ENCODE measurements around the gene HAAO.

The HAAO gene

DNA sequence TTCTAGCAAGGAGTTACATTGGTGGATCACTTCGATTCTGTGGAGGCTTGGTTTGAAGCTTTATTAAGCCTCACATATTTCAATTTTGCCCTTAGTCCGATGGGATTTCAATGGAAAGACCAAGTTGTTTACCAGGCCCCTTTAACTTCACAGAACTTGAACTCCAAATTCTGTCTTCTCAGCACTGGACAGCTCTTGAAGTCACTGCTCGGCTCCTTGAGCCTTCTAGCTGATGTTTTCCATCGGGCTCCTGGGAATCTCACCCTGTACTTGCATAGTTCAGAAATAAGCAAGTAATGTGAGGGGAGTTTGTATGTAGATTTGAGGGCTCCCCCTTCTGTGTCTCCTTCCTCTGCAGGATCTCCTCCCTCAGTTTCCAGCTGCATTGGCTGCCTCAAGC, 43.5 kb downstream of the HAAO start:
- DNase-seq (ENCODE audit: insufficient read length, low spot score) (no peak), FAIRE-seq (no peak)
- TF ChIP-seq, protein P1, sequence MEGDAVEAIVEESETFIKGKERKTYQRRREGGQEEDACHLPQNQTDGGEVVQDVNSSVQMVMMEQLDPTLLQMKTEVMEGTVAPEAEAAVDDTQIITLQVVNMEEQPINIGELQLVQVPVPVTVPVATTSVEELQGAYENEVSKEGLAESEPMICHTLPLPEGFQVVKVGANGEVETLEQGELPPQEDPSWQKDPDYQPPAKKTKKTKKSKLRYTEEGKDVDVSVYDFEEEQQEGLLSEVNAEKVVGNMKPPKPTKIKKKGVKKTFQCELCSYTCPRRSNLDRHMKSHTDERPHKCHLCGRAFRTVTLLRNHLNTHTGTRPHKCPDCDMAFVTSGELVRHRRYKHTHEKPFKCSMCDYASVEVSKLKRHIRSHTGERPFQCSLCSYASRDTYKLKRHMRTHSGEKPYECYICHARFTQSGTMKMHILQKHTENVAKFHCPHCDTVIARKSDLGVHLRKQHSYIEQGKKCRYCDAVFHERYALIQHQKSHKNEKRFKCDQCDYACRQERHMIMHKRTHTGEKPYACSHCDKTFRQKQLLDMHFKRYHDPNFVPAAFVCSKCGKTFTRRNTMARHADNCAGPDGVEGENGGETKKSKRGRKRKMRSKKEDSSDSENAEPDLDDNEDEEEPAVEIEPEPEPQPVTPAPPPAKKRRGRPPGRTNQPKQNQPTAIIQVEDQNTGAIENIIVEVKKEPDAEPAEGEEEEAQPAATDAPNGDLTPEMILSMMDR (IDR thresholded peaks at IDR 0.05; ENCODE audit: insufficient read depth, missing control alignments) = no peak

DNA sequence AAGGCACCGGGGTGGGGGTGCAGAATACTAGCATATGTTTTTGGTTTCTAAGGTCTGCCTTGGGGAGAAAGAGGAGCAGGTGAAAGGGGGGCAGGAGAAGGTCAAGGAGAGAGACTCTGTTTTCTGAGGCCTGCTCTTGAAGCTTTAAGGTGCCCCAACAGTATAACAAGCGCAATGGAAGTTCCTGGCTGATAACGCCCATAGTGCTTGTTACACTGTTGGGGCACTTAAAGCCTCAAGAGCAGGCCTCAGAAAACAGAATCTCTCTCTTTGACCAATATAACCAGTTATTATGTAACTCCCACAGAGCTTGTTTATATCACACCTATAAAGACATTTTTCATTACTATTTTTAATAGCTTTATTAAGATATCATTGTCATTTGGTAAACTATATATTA, 45.0 kb downstream of the HAAO start:
- DNase-seq (ENCODE audit: insufficient read length, low spot score) (no peak), FAIRE-seq (no peak)
- TF ChIP-seq, protein P1 (IDR thresholded peaks at IDR 0.05; ENCODE audit: insufficient read depth, missing control alignments) = no peak

DNA sequence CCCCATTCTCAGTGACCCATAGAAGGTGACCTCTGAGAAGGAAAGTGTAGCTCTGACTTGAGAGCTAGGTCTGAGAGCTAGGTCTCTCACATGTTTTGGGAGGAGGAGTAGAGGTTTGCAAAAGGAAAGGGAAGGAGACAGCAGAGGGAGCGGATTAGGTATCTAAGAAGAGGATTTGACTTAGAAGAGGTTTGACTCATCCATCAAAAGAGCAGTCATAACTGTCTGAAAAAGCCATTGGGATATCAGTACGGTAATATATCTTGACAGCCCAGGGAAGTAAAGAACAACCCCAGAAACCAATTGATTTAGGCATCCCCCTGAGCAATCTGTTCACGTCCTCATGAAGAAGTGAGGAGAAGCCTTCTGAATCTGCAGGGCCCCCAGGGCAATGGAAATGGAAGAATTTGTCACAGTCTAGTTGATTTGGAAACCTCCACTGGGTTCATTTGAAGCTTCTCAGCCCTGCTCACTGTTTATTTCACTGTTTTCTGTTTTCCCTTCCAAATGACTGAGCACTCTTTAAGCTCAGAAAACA, 47.8 kb downstream of the HAAO start:
- FAIRE-seq = no peak
- TF ChIP-seq, protein P1 (IDR thresholded peaks at IDR 0.05; ENCODE audit: insufficient read depth, missing control alignments) = no peak
- no peak for DNase-seq (ENCODE audit: insufficient read length, low spot score)

DNA sequence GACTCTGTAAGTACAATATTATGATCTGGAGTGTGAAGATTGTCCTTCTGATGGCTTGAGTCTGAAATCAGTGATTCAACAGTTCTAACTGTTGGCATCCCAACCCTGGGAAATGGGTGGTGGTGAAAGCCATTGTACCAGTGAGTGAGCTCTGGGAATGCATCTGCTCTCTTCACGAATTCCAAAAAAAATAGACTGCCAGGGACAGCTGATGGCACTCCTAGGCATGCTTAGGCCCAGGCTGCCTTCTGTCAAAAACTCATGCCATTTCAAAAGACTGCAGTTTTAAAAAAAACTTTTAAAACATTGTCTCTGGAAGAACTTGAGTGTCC, 48.8 kb downstream of the HAAO start:
- TF ChIP-seq, protein P1 (IDR thresholded peaks at IDR 0.05; ENCODE audit: insufficient read depth, missing control alignments) = no peak

DNA sequence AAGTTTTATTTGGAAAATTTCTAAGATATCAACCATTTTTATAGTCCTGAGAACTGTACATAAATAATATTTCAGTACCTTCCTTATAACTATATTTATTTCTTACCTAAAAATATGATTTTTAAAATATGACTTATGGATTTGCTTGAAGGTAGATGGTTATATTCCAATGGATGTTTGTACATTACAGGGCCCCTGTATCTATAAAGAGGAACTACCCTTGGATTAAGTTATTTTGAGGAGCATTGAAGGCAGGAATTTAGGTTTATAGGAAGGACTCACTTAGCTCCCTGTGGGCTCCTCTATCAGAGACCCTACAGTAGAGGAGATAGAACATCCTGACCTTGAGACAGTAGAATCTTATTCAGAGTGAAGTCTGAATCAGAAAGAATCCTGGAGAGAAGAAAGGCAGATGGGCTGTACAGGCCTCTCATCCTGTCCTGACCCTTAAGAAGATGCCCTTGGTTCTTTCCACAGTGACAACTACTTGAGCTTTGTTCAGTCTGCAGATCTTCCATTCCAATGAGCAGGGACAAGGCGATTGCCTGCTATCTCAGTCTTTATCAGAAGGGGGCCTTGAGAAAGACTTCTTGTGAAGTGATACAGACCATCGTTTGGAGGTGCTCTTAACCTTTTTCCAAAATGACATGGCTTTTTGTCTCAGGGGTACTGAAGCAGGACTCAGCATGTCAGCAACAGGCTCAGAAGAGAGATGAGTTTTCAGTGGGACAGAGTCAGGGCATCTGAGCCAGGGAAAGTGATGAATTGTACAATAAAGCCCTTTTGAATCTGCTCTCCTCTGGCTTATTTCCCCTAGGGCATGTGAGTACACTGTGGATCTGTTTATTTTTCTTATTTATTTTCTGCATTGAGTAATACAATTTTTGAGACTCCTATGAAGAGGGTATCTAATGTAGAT, 49.4 kb downstream of the HAAO start:
- TF ChIP-seq, protein P1 (IDR thresholded peaks at IDR 0.05; ENCODE audit: insufficient read depth, missing control alignments) = no peak
- DNase-seq (ENCODE audit: insufficient read length, low spot score) (no peak), FAIRE-seq (no peak)

More for the DNA sequence above, 48.8 kb downstream of the HAAO start:
- no peak for FAIRE-seq
- no peak for DNase-seq (ENCODE audit: insufficient read length, low spot score)

DNA sequence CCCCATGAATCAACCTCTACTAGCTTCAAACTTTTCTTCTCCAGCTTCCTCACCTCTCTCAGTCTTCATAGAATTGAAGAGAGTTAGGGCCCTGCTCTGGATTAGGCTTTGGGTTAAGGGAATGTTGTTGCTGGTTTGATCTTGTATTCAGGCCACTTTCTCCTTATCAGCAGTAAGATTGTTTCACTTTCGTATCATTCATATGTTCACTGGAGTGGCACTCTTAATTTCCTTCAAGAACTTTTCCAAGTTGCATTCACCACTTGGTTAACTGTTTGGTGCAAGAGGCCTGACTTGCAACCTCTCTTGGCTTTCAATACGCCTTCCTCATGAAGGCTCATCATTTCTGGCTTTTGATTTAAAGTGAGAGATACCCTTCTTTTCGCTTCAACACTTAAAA, 51.2 kb downstream of the HAAO start:
- DNase-seq (ENCODE audit: insufficient read length, low spot score) (no peak), FAIRE-seq (no peak)
- TF ChIP-seq, protein P1 (IDR thresholded peaks at IDR 0.05; ENCODE audit: insufficient read depth, missing control alignments) = no peak
